Esophagus muscularis mucosa (tissue), 3 donors: Measurements from ENCODE around the gene SH2D5.

ENCODE experiments used
- POLR2A ChIP-seq: fragments of 450-650 bp; IDR thresholded peaks from one replicate; pipeline ENCODE4 v1.6.1; 2017; ENCODE audit warnings: antibody characterized with exemption, moderate library complexity, mild to moderate bottlenecking, low read depth
- POLR2AphosphoS5 ChIP-seq, 2 donors: sonication (generic); formaldehyde crosslinking; IDR thresholded peaks; one replicate each; pipeline ENCODE4 v1.6.1; 2017; ENCODE audit warnings: antibody characterized with exemption in 2 of 2
- TF ChIP-seq, protein P1 (sequence below), 3 experiments: fragments of 200-600 bp in 2 of 3; fragments of 450-650 bp in 1 of 3; sonication (generic) in 2 of 3; IDR thresholded peaks; one replicate each; pipeline ENCODE4 v1.5.1; 2017 to 2019; ENCODE audit warnings: antibody characterized with exemption in 3 of 3, mild to moderate bottlenecking in 2 of 3, moderate library complexity in 1 of 3

DNA sequence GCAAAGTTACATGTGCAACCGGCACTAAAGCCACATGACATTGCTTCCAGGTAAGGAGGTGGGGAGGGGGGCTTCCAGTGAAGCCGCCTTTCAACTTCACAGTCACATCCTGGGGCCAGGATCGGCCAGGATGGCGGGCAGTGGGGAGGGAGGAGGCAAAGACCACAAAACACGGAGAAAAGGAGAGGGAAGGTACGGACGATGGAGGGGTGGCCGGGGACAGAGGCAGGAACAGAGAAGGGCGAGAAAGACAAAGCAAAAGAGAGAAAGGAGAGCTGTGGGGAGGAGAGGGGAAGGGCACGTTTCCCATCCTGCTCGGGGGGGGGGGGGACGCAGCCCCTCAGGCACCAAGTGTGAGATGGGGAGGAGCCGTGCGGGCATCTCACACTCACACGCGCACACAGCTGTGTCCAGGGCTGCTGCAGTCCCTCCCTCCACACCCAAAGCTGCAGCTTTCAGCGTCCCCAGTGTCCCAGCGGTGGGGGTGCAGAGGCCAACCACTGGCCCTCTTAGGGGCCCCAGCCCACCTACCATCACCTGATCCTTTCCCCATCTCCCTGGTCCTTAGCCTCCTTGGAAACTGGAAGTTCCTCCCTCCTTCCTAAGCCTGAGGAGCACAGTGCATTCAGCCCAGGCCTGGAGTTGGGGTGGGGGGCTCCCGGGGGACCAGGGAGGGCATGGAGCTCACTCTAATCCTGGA, 2.4 kb downstream of the SH2D5 start:
- TF ChIP-seq, protein P1, sequence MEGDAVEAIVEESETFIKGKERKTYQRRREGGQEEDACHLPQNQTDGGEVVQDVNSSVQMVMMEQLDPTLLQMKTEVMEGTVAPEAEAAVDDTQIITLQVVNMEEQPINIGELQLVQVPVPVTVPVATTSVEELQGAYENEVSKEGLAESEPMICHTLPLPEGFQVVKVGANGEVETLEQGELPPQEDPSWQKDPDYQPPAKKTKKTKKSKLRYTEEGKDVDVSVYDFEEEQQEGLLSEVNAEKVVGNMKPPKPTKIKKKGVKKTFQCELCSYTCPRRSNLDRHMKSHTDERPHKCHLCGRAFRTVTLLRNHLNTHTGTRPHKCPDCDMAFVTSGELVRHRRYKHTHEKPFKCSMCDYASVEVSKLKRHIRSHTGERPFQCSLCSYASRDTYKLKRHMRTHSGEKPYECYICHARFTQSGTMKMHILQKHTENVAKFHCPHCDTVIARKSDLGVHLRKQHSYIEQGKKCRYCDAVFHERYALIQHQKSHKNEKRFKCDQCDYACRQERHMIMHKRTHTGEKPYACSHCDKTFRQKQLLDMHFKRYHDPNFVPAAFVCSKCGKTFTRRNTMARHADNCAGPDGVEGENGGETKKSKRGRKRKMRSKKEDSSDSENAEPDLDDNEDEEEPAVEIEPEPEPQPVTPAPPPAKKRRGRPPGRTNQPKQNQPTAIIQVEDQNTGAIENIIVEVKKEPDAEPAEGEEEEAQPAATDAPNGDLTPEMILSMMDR (IDR thresholded peaks at IDR 0.05) = no peak
- no peak for TF ChIP-seq POLR2A
- no peak for TF ChIP-seq POLR2AphosphoS5 (IDR thresholded peaks at IDR 0.05)
